Measurements from ENCODE around the gene TUBGCP6.

TUBGCP6 gene

DNA sequence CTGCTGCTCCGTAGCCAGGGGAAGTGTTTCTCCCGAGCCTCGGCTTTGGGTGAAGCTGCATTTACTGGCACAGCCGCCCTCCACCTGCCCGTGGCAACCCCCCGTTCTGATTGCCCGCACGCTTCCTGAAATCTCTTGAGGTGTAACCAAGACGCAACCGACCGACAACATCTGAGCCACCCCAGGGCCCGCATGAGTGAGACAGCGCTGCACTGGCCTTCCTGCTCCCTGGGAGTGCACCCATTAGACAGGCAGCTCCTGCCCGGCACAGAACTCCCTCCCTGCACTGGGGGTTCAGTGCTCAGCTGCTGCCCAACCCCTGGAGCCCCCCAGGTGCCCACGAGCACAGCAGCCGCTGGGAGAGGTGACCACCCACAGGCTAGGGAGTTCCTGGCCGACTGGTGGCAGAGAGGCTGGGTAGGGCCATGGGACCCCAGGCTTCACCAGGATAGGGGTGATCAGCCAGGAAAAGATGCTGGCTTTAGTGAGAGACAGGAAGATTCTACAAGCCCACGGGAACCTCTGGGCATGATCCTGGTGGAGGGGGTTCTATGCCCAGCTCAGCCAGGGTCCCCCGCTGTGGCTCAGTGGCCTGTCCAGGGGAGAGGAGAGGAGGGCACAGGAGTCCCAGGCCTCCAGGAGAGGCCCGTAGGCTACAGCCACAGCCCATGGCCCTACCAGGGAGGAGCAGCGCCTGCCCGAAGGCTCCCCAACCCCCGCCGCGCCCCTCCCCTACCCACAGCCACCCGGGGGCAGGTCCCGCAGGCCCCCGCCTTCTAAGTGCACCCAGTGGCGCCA is 48.0 kb upstream of the TUBGCP6 start:
- Histone ChIP-seq H3K4me3 (IDR thresholded peaks at IDR 0.05; ENCODE audit: insufficient read depth, low read depth, low read length) (no peak overlapping the region), H2AFZ (ENCODE audit: low read depth) (no peak overlapping the region), H3K79me2 (ENCODE audit: insufficient read depth, low read depth) (no peaks in the 10 kb centered on the region), H3K27me3 (ENCODE audit: insufficient read depth, low read depth) (no peaks in the 10 kb centered on the region), H3K4me2 (no peak overlapping the region), H4K20me1 (ENCODE audit: insufficient read depth) (no peaks in the 10 kb centered on the region), H3K36me3 (ENCODE audit: insufficient read depth) (no peaks in the 10 kb centered on the region), H3K4me1 (ENCODE audit: low read depth, poor library complexity, severe bottlenecking) (no peaks in the 10 kb centered on the region), H3K27ac (no peak overlapping the region), H3K9ac (no peak overlapping the region)
- TF ChIP-seq, protein P1, sequence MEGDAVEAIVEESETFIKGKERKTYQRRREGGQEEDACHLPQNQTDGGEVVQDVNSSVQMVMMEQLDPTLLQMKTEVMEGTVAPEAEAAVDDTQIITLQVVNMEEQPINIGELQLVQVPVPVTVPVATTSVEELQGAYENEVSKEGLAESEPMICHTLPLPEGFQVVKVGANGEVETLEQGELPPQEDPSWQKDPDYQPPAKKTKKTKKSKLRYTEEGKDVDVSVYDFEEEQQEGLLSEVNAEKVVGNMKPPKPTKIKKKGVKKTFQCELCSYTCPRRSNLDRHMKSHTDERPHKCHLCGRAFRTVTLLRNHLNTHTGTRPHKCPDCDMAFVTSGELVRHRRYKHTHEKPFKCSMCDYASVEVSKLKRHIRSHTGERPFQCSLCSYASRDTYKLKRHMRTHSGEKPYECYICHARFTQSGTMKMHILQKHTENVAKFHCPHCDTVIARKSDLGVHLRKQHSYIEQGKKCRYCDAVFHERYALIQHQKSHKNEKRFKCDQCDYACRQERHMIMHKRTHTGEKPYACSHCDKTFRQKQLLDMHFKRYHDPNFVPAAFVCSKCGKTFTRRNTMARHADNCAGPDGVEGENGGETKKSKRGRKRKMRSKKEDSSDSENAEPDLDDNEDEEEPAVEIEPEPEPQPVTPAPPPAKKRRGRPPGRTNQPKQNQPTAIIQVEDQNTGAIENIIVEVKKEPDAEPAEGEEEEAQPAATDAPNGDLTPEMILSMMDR (conservative IDR thresholded peaks at IDR 0.05; ENCODE audit: low read depth, low read length) = no peak

DNA sequence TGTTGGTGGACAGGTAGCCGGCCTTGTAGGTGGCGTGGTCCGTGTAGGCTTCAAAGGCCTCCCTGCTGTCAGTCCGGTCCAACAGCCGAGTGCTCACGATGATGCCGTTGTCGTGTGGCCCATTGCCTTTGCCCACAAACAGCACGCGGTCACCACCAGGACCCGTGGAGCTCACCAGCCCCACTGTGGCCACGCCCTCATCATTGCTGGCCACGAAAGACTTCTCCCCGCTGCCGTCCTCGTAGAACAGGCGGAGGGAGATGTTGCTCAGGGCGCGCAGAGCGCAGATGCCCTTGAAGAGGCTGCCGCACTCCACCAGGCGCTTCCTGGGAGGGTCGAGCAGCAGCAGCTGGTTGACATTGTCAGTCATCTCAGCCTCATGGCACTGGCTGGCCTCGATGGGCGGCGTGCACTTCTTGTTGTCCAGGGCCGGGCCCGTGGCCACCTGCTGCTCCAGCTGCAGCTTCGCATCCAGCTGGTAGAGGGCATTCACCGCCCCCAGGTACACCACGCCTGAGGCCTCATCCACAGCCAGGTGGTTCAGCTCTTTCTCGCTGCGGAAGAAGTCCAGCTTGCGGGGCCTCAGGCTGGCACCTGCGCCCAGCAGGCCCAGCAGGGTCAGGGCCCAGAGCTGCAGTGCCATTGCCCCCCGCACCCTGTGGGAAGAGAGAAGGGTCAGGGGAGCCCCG is 45.3 kb upstream of the TUBGCP6 start:
- Histone ChIP-seq H3K4me3 (IDR thresholded peaks at IDR 0.05; ENCODE audit: insufficient read depth, low read depth, low read length) (no peak overlapping the region), H3K9ac (no peak overlapping the region), H3K27me3 (ENCODE audit: insufficient read depth, low read depth) (no peaks in the 10 kb centered on the region), H3K4me2 (no peak overlapping the region), H2AFZ (ENCODE audit: low read depth) (no peak overlapping the region), H3K79me2 (ENCODE audit: insufficient read depth, low read depth) (no peaks in the 10 kb centered on the region), H3K36me3 (ENCODE audit: insufficient read depth) (no peaks in the 10 kb centered on the region), H3K27ac (no peak overlapping the region), H3K4me1 (ENCODE audit: low read depth, poor library complexity, severe bottlenecking) (no peaks in the 10 kb centered on the region), H4K20me1 (ENCODE audit: insufficient read depth) (no peaks in the 10 kb centered on the region)
- TF ChIP-seq, protein P1 (conservative IDR thresholded peaks at IDR 0.05; ENCODE audit: low read depth, low read length) = no peak

DNA sequence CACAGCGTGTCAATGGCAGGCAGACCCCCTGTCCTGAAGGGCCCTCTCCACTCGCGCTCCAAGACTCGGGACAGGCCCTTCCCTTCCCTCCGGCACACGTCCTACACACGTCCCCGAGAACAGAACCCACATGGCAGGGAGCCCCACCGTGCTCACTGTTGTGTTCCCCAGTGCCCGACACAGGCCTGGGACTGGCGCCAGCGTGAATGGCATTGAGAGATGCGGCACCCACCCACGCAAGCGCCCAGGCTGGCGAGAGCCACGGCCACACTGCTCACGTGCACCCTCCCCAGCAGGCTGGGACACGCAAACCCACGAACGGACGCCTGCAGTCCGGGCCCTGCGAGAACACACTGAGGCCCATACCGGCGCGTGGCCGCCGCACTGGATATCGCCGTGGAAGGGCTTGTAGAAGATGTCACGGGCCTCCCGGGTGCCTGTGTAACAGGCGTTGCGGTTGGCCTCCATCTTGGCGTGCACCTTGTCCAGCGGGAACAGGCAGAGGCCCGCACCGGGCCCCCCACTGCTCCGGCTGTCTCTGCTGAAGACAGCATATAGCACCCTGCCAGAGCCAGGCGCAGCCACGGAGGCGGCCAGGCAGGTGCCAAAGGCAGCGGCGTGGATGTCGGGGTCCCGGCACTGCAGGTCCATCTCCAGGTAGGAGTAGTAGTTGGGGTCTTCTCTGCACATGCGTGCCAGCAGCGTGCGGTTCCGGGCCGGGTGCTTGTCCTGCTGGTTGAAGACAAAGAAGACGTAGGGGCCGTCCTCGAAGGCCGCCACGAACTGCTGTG is 44.5 kb upstream of the TUBGCP6 start:
- no peak overlapping the region for H2AFZ ChIP-seq (ENCODE audit: low read depth)
- H3K27me3 ChIP-seq (ENCODE audit: insufficient read depth, low read depth) = no peaks in the 10 kb centered on the region
- H3K9ac ChIP-seq = no peak overlapping the region
- H4K20me1 ChIP-seq (ENCODE audit: insufficient read depth) = no peaks in the 10 kb centered on the region
- H3K79me2 ChIP-seq (ENCODE audit: insufficient read depth, low read depth) = no peaks in the 10 kb centered on the region
- H3K4me3 ChIP-seq (IDR thresholded peaks at IDR 0.05; ENCODE audit: insufficient read depth, low read depth, low read length) = no peak overlapping the region
- H3K36me3 ChIP-seq (ENCODE audit: insufficient read depth) = no peaks in the 10 kb centered on the region
- H3K27ac ChIP-seq = no peak overlapping the region
- H3K4me2 ChIP-seq = no peak overlapping the region
- TF ChIP-seq, protein P1 (conservative IDR thresholded peaks at IDR 0.05; ENCODE audit: low read depth, low read length) = no peak
- no peaks in the 10 kb centered on the region for H3K4me1 ChIP-seq (ENCODE audit: low read depth, poor library complexity, severe bottlenecking)

DNA sequence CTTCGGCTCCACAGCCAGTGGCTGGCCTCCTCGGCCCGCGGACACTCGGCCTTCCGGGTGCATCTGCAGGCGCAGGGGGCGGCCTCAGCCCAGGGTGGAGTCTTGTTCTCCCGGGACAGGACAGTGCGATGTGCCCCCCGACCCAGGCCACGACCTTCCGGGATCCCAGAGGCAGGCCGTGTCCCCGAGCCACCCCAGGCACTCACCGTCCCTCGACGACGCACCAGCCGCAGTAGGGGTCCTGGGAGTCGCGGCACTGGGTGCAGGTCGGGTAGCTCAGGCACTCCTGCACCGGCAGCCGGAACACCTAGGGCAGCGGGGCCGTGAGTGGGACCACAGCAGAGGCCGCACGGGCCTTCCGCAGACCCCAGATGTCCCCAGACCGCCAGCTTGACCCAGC is 42.9 kb upstream of the TUBGCP6 start:
- Histone ChIP-seq H3K4me2 (no peak overlapping the region), H3K36me3 (ENCODE audit: insufficient read depth) (no peaks in the 10 kb centered on the region), H3K79me2 (ENCODE audit: insufficient read depth, low read depth) (no peaks in the 10 kb centered on the region), H2AFZ (ENCODE audit: low read depth) (no peak overlapping the region), H3K4me1 (ENCODE audit: low read depth, poor library complexity, severe bottlenecking) (no peaks in the 10 kb centered on the region), H3K4me3 (IDR thresholded peaks at IDR 0.05; ENCODE audit: insufficient read depth, low read depth, low read length) (no peak overlapping the region), H3K9ac (no peak overlapping the region), H3K27ac (no peak overlapping the region), H3K27me3 (ENCODE audit: insufficient read depth, low read depth) (no peaks in the 10 kb centered on the region), H4K20me1 (ENCODE audit: insufficient read depth) (no peaks in the 10 kb centered on the region)
- TF ChIP-seq, protein P1 (conservative IDR thresholded peaks at IDR 0.05; ENCODE audit: low read depth, low read length) = no peak

Measured in KMS-11 (cell line).